Panc1 (cell line): ENCODE data around the gene BTN3A1. TPM values are rescaled to one million over a fixed set of nuclear protein-coding genes. Genes with fewer than 3 reads are reported as not detected.

Source experiments
- ATAC-seq: fragments of 200-7000 bp; cut with Tn5 transposase; 2 replicates; pipeline ENCODE4 v1.9.1; 2020; ENCODE audit warnings: mild to moderate bottlenecking, moderate library complexity
- BruUV-seq: library from RNA; stranded (reverse); fragments of 400-500 nt; replicated peaks from 2 replicates; lab custom pipeline; 2021; lab: Mats Ljungman, UMichigan
- CTCF ChIA-PET: fragments of 300-600 bp; sonication (Branson Sonifier 250); formaldehyde crosslinking; loops from one replicate; lab custom pipeline; 2022; ENCODE audit warnings: antibody characterized with exemption; lab: Charles Lee
- POLR2A ChIA-PET: fragments of 300-600 bp; sonication (Branson Sonifier 250); formaldehyde crosslinking; loops from one replicate; lab custom pipeline; 2022; ENCODE audit warnings: antibody characterized with exemption; lab: Charles Lee
- DNase-seq: peaks from one replicate; pipeline ENCODE4 v3.0.0-alpha.2; 2010; ENCODE audit warnings: low read depth, low spot score
- H3K27ac ChIP-seq: 2 replicates; pipeline ENCODE4 v1.5.1; 2011; ENCODE audit warnings: mild to moderate bottlenecking, low read length, inconsistent platforms
- H3K27me3 ChIP-seq: fragments of 200-500 bp; sonication (Bioruptor generic); 2 replicates; pipeline ENCODE4 v1.6.0; 2014; ENCODE audit warnings: low read length, inconsistent platforms; ENCODE audit not compliant: control insufficient read depth, insufficient read depth
- H3K36me3 ChIP-seq: fragments of 200-500 bp; sonication (Bioruptor generic); 2 replicates; pipeline ENCODE4 v1.5.1; 2014; ENCODE audit warnings: inconsistent platforms, mild to moderate bottlenecking, low read length, moderate library complexity; ENCODE audit not compliant: control insufficient read depth, insufficient read depth
- H3K4me1 ChIP-seq: 2 replicates; pipeline ENCODE4 v1.5.1; 2011; ENCODE audit warnings: inconsistent platforms, mild to moderate bottlenecking, low read length, moderate library complexity; ENCODE audit not compliant: control insufficient read depth, insufficient read depth
- H3K4me3 ChIP-seq, 2 experiments: 2 replicates each; pipeline ENCODE4 v1.5.1; 2011 to 2012; ENCODE audit warnings: low read depth in 2 of 2, low read length in 2 of 2, mild to moderate bottlenecking in 2 of 2, inconsistent platforms in 1 of 2, moderate library complexity in 1 of 2
- H3K9me3 ChIP-seq: fragments of 200-500 bp; sonication (Bioruptor generic); 2 replicates; pipeline ENCODE4 v1.5.1; 2014; ENCODE audit warnings: low read depth, mild to moderate bottlenecking, inconsistent platforms, low read length, moderate library complexity; ENCODE audit not compliant: control insufficient read depth, insufficient read depth
- CTCF ChIP-seq: fragments of 450-650 bp; IDR thresholded peaks from 2 replicates; pipeline ENCODE4 v1.5.1; 2017; ENCODE audit warnings: mild to moderate bottlenecking
- POLR2AphosphoS5 ChIP-seq: IDR thresholded peaks from 2 replicates; pipeline ENCODE4 v1.6.1; 2012; ENCODE audit warnings: mild to moderate bottlenecking, low read depth, low read length, moderate library complexity
- SIN3A ChIP-seq: IDR thresholded peaks from 2 replicates; pipeline ENCODE4 v1.6.1; 2012; ENCODE audit warnings: low read depth, mild to moderate bottlenecking, low read length, moderate library complexity, borderline replicate concordance; ENCODE audit not compliant: insufficient read depth
- TCF7L2 ChIP-seq: IDR thresholded peaks from 2 replicates; pipeline ENCODE4 v1.6.1; 2011; ENCODE audit warnings: mild to moderate bottlenecking, low read depth, low read length, inconsistent platforms
- in situ Hi-C: cut with HindIII; loops from 2 replicates; pipeline ENCODE4 v1.10.0; 2016; ENCODE audit warnings: low sequenced_read_pairs, low pct_unique_long_range_greater_than_20kb
- intact Hi-C: fragments of 100-400 bp; cut with micrococcal nuclease; formaldehyde crosslinking; loops from one replicate; pipeline ENCODE4 v1.10.0; 2022; ENCODE audit not compliant: unreplicated experiment
- total RNA-seq: library from RNA; stranded (reverse); gene quantifications from one replicate; pipeline ENCODE4 v1.2.1, GENCODE V29; 2021; ENCODE audit not compliant: unreplicated experiment
- TF ChIP-seq, protein P1 (sequence below), 2 experiments: IDR thresholded peaks; 2 replicates each; pipeline ENCODE4 v1.6.1; 2011 to 2012; ENCODE audit warnings: low read depth in 2 of 2, control low read depth in 1 of 2, low read length in 1 of 2, mild to moderate bottlenecking in 1 of 2, moderate library complexity in 1 of 2; ENCODE audit not compliant: insufficient read depth in 1 of 2

BTN3A1 gene
- total RNA-seq, 1 experiment from 2014 or later, result 5.0 TPM

DNA sequence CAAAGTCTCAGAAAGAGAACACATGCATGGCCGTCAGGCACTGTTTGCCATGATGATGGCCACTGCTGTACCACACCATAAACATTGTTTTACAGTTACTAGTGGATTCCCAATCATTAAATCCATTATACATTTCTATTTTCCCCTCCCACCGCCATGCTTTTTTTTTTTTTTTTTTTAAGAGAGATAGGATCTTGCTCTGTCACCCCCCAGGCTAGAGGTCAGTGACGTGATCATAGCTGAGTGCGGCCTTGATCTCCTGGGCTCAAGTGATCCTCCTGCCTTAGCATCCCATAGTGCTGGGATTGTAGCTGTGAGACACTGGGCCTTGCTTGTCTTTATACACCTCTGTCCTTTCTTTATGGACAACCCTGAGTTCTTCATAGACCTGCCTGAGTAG, 33.9 kb downstream of the BTN3A1 start:
- no TSS peak for BruUV-seq
- TF ChIP-seq TCF7L2 (no peak), CTCF (no peak), SIN3A (no peak), POLR2AphosphoS5 (no peak)
- TF ChIP-seq, protein P1, sequence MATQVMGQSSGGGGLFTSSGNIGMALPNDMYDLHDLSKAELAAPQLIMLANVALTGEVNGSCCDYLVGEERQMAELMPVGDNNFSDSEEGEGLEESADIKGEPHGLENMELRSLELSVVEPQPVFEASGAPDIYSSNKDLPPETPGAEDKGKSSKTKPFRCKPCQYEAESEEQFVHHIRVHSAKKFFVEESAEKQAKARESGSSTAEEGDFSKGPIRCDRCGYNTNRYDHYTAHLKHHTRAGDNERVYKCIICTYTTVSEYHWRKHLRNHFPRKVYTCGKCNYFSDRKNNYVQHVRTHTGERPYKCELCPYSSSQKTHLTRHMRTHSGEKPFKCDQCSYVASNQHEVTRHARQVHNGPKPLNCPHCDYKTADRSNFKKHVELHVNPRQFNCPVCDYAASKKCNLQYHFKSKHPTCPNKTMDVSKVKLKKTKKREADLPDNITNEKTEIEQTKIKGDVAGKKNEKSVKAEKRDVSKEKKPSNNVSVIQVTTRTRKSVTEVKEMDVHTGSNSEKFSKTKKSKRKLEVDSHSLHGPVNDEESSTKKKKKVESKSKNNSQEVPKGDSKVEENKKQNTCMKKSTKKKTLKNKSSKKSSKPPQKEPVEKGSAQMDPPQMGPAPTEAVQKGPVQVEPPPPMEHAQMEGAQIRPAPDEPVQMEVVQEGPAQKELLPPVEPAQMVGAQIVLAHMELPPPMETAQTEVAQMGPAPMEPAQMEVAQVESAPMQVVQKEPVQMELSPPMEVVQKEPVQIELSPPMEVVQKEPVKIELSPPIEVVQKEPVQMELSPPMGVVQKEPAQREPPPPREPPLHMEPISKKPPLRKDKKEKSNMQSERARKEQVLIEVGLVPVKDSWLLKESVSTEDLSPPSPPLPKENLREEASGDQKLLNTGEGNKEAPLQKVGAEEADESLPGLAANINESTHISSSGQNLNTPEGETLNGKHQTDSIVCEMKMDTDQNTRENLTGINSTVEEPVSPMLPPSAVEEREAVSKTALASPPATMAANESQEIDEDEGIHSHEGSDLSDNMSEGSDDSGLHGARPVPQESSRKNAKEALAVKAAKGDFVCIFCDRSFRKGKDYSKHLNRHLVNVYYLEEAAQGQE (IDR thresholded peaks at IDR 0.05; ENCODE audit: insufficient read depth in 1 of 2, low read depth in 2 of 2, low read length in 1 of 2), result no peak
- intact Hi-C loops (no loop called here), in situ Hi-C loops (no loop called here)
- no peaks in the 10 kb centered on the region for H3K27me3 ChIP-seq
- H3K4me1 ChIP-seq, result peaks cover 8% of the 10 kb centered on the region; the same call in 1 of the 2 replicates
- no peaks in the 10 kb centered on the region for H3K9me3 ChIP-seq
- H3K27ac ChIP-seq, result no peak overlapping the region
- no peak overlapping the region for H3K4me3 ChIP-seq
- ChIA-PET CTCF (no interaction called here), POLR2A (no interaction called here)
- DNase-seq (no peak), ATAC-seq (no peak)
- H3K36me3 ChIP-seq, result no peaks in the 10 kb centered on the region

- ATAC-seq (no peak), DNase-seq (no peak)
- CTCF ChIA-PET, result interaction anchor here (0.6 kb wide), 1 partner anchor 56 kb away, joined by 3 read pairs; no protein-coding TSS in a partner anchor
- no peak for TF ChIP-seq CTCF
- no peak for TF ChIP-seq POLR2AphosphoS5
- TF ChIP-seq SIN3A, result no peak
- no peak for TF ChIP-seq TCF7L2
- TF ChIP-seq, protein P1 (IDR thresholded peaks at IDR 0.05; ENCODE audit: insufficient read depth in 1 of 2, low read depth in 2 of 2, low read length in 1 of 2), result no peak
- Histone ChIP-seq H3K27me3 (no peaks in the 10 kb centered on the region), H3K4me3 (no peak overlapping the region), H3K4me1 (peaks cover 8% of the 10 kb centered on the region; the same call in 1 of the 2 replicates), H3K9me3 (no peaks in the 10 kb centered on the region), H3K27ac (no peak overlapping the region), H3K36me3 (no peaks in the 10 kb centered on the region)
- no TSS peak for BruUV-seq
- in situ Hi-C loops (no loop called here), intact Hi-C loops (no loop called here)
- POLR2A ChIA-PET, result no interaction called here
Measured at GRCh38 chr6:26437550-26437949, 35.5 kb downstream of the BTN3A1 start.
